ENCODE measurements around the gene API5.

- no peak for TF ChIP-seq POLR2A (IDR thresholded peaks at IDR 0.05)
- TF ChIP-seq CTCF (IDR thresholded peaks at IDR 0.05): no peak
These were observed 64.8 kb downstream of the API5 start for GRCh38 chr11:43376594-43376993.
